GM19099 (cell line): ENCODE measurements around the gene PPP1R14D.

Experiments
- POLR2A ChIP-seq: IDR thresholded peaks from 3 replicates; pipeline ENCODE4 v1.6.1; 2011; ENCODE audit warnings: low read depth; ENCODE audit not compliant: insufficient read length; ENCODE audit errors: extremely low read depth

Gene PPP1R14D

GRCh38 chr15:40838756-40839155 is 10.2 kb upstream of the PPP1R14D start:
- no peak for TF ChIP-seq POLR2A

DNA sequence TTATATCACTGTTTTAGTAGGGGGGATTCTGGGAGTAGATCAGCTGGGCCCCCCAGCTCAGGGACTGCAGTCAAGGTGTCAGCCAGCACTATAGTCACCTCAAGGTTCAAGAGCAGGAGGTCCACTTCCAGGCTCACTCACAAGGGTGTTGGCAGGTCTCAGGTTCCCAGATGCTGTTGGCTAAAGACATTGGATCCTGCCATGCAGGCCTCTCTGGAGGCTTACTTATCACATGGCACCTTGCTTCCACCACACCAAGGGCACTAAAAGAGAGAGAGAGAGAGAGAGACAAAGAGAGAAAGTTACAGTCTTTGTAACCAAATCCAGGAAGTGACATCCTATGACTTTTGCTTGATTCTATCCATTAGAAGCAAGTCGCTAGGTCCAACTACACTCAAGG is 7.5 kb upstream of the PPP1R14D start:
- no peak for TF ChIP-seq POLR2A

GRCh38 chr15:40832903-40833302 is 4.4 kb upstream of the PPP1R14D start:
- TF ChIP-seq POLR2A: no peak

DNA sequence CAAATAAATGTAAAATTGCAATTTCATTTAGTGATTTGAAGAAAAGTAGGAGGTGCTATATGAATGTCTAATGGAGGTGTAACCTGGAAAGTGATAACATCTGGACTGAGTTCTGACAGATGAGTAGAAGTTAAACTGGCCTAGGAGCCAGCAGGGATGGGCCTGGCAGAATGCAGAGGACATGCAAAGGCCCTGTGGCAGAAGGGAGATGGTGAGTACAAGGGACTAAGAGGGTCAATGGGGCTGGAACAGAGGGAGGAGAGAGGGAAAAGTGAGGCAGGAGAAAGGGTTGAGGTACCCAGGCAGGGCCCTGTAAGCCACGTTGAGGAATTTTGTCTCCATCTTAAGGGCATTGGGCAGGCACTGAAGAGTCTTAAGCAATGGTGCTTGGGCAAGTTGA is 3.4 kb upstream of the PPP1R14D start:
- no peak for TF ChIP-seq POLR2A

DNA sequence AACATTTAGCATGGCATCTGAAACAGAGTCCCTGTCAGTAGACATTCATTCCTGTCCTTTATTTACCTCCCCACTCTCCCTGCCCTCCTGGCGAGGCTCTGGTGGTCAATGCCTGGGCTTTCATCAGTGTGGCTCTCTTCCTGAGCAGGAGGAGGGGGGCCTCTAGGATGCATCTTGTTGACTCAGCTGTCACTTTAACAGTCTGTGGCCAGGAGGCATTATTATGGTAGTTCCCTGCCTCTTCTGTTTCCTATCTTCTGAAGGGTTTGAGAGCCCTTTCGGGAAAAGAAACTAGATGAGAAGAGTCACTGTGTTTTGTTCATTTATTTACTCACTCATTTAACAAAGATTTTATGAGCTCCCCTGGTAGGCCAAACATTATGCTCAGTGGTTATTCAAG is 2.4 kb upstream of the PPP1R14D start:
- TF ChIP-seq POLR2A: no peak

- no peak for TF ChIP-seq POLR2A
Observed at GRCh38 chr15:40829115-40829514, 607 bp upstream of the PPP1R14D start.

- TF ChIP-seq POLR2A: no peak
Observed at GRCh38 chr15:40826423-40827075, 2.0 kb downstream of the PPP1R14D start.

DNA sequence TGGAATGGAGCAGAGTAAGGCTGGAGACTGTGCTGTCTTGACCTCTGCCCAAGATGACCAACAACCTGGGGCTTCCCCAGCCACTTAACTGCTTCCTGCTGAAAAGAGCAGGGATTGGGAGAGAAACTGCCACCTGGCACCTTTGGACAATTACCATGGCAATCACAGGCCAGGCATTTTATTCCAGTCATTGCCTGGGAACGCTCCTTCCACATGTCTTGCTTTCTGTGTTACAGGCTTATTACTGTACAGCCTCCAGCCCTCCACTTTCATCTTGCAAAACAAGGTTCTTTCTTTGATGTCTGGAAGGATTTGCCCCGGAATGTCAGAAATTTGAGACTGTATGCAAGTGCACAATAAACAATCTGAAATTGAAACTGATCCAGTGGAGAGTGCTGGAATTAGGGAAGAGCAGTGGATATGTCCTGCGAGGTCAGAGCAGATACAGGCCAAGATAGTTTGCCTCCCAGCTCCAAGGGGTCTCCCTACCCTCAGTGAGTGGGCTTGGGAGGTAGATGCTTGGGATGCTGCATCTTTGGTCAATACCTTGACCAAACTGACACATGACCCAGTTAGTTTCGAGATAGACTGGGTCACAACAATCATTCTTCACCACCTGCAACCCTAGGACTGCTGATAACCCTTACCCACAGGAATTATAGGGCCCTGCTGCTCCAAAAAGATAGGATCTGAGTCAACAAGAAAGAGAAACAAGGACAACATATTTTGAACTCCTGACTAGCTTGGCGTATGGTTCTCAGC is 2.7 kb downstream of the PPP1R14D start:
- no peak for TF ChIP-seq POLR2A

DNA sequence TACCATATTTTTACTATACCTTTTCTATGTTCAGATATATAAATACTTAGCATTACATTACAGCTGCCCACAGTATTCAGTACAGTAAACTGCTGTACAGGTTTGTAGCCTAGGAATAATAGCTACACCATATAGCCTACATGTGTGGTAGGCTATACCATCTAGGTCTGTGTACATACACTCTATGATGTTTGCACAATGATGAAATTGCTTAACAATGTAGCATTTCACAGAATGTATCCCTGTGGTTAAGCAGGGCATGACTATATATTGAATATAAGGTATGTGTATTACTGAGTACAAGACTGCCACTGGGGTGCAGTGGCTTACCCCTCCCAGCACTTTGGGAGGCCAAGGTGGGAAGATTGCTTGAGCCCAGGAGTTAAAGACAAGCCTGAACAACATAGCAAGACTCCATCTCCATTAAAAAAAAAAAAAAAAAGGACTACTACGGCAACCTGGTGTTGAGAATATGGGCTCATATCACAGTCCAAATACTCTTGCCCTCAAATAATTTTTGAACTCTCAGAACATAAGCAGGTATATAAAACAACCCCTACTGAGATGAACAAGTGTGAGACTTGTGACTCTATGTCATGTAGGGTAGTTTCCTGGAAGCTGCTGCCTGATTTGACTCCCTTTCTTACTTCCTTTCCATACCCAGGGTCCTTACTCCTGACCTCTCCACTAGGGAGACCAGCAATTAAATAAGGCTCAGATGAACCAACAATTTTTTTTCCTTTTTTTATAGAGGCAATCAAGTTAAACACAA is 4.8 kb downstream of the PPP1R14D start:
- TF ChIP-seq POLR2A: no peak

GRCh38 chr15:40821195-40821594 is 7.3 kb downstream of the PPP1R14D start:
- TF ChIP-seq POLR2A: no peak

GRCh38 chr15:40819048-40819447 is 9.5 kb downstream of the PPP1R14D start:
- TF ChIP-seq POLR2A: no peak

- TF ChIP-seq POLR2A: no peak
Observed at GRCh38 chr15:40815042-40815698, 13.3 kb downstream of the PPP1R14D start.

GRCh38 chr15:40812721-40813425 is 15.6 kb downstream of the PPP1R14D start:
- TF ChIP-seq POLR2A: no peak

DNA sequence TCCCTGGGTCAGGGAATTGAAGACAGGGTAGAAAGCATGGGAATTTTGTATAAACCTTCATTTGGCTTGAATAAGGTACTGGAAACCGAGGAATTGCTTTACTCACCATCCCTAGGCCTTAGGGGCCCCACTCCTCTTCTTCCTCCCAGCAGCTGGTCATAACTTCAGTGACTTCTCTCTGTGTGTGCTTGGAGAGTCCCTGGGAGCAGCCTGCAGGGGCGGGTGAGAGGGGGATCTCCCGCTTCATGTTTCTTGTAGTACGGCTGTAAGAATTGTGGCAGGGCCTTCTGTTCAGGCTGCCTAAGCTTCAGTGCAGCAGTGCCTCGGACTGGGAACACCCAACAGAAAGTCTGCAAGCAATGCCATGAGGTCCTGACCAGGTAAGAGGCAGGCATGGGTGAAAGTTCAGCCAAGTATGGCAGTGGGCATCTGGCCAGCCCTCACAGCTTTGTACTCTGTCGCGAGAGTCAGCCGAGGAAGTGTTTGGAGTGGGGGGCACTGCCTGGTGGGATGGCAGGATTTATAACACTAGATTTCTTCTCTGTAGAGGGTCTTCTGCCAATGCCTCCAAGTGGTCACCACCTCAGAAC is 19.6 kb downstream of the PPP1R14D start:
- no peak for TF ChIP-seq POLR2A
